Retinal pigment epithelial cell (primary cell): ENCODE data around the gene PRKAG3.
A peak's percentile ranks its signal among the peaks of the same experiment; 100 is the strongest.

Source experiments
- DNase-seq: peaks from one replicate; pipeline ENCODE4 v3.0.0-alpha.2; 2010; ENCODE audit warnings: low read depth
- H3K4me3 ChIP-seq: 2 replicates; pipeline ENCODE4 v1.5.1; 2011; ENCODE audit warnings: mild to moderate bottlenecking, low read length, control low read depth, moderate library complexity
- CTCF ChIP-seq: conservative IDR thresholded peaks from 2 replicates; pipeline ENCODE4 v1.5.1; 2011; ENCODE audit warnings: low read depth, low read length, control low read depth, inconsistent platforms

The PRKAG3 gene

GRCh38 chr2:218861645-218862318 is 30.2 kb upstream of the PRKAG3 start:
- TF ChIP-seq CTCF = no peak
- H3K4me3 ChIP-seq = no peak overlapping the region
- DNase-seq = no peak

- H3K4me3 ChIP-seq = no peak overlapping the region
- peak; percentile 18 for DNase-seq
- no peak for TF ChIP-seq CTCF
Measured at GRCh38 chr2:218860950-218861381, 29.4 kb upstream of the PRKAG3 start.

- TF ChIP-seq CTCF = no peak
- H3K4me3 ChIP-seq = no peak overlapping the region
- DNase-seq = no peak
Measured at GRCh38 chr2:218859988-218860831, 28.6 kb upstream of the PRKAG3 start.

GRCh38 chr2:218859556-218859987 is 28.0 kb upstream of the PRKAG3 start, which contains the start of gene WNT6:
Gene WNT6, plus strand, starts transcription at chr2:218859805. Its CDS starts 233 bp downstream, at chr2:218860038.
- no peak within 1 kb of the TSS for H3K4me3 ChIP-seq
- TF ChIP-seq CTCF = no peak
- DNase-seq = no peak

GRCh38 chr2:218858671-218859555 is 27.3 kb upstream of the PRKAG3 start:
- TF ChIP-seq CTCF = no peak

GRCh38 chr2:218858138-218858445 is 26.5 kb upstream of the PRKAG3 start:
- TF ChIP-seq CTCF = no peak
- no peak overlapping the region for H3K4me3 ChIP-seq
- DNase-seq = no peak

More at GRCh38 chr2:218858671-218859555, 27.3 kb upstream of the PRKAG3 start:
- H3K4me3 ChIP-seq = no peak overlapping the region
- DNase-seq = no peak
